ENCODE results near the gene RMND5B.

- TF ChIP-seq TAF1 (IDR thresholded peaks at IDR 0.05; ENCODE audit: borderline replicate concordance, insufficient read depth, low read length) (no peak), POLR2AphosphoS5 (IDR thresholded peaks at IDR 0.05; ENCODE audit: low read depth, low read length) (no peak), FOXP2 (optimal IDR thresholded peaks at IDR 0.05; ENCODE audit: borderline replicate concordance, extremely low read depth, extremely low read length, insufficient read depth) (no peak)
Measured at GRCh38 chr5:178129296-178129695, 1.5 kb upstream of the RMND5B start.
